ENCODE results near the gene AFF3. TPM values are rescaled to one million over a fixed set of nuclear protein-coding genes. Genes with fewer than 3 reads are reported as not detected.
"Not testable (repeated sequence)": the region's sequence is repeated elsewhere in the genome, so short reads cannot be mapped to it uniquely, and the experiment has no call there.

AFF3 gene
- total RNA-seq, 2 experiments from 2014 or later, result 0.09 to 0.55 TPM

- CTCF ChIA-PET, result no interaction called here
- H3K9me3 Mint-ChIP-seq (ENCODE audit: low read depth), result no peaks in the 10 kb centered on the region
- no peaks in the 10 kb centered on the region for H3K27me3 Mint-ChIP-seq
- no peak overlapping the region for H3K4me3 Mint-ChIP-seq
- H3K27ac Mint-ChIP-seq, result no peak overlapping the region
- H3K4me1 Mint-ChIP-seq, result no peaks in the 10 kb centered on the region
- ATAC-seq (no peak), DNase-seq (no peak)
- H3K36me3 Mint-ChIP-seq, result no peaks in the 10 kb centered on the region
Measured at GRCh38 chr2:99956232-99957030, 186.0 kb downstream of the AFF3 start.

- CTCF ChIA-PET, result no interaction called here
- Mint-ChIP-seq H3K27ac (no peak overlapping the region), H3K4me3 (no peak overlapping the region), H3K27me3 (no peaks in the 10 kb centered on the region), H3K4me1 (no peaks in the 10 kb centered on the region), H3K36me3 (no peaks in the 10 kb centered on the region), H3K9me3 (ENCODE audit: low read depth) (no peaks in the 10 kb centered on the region)
- DNase-seq (no peak), ATAC-seq (no peak)
Measured at GRCh38 chr2:99953750-99954149, 188.6 kb downstream of the AFF3 start.

- Mint-ChIP-seq H3K4me3 (no peak overlapping the region), H3K9me3 (ENCODE audit: low read depth) (no peaks in the 10 kb centered on the region), H3K27me3 (no peaks in the 10 kb centered on the region), H3K27ac (no peak overlapping the region), H3K36me3 (no peaks in the 10 kb centered on the region), H3K4me1 (no peaks in the 10 kb centered on the region)
- ATAC-seq (no peak), DNase-seq (no peak)
- CTCF ChIA-PET, result no interaction called here
Measured at GRCh38 chr2:99949963-99950362, 192.4 kb downstream of the AFF3 start.

- Mint-ChIP-seq H3K27ac (no peak overlapping the region), H3K36me3 (no peaks in the 10 kb centered on the region), H3K27me3 (no peaks in the 10 kb centered on the region), H3K9me3 (ENCODE audit: low read depth) (no peaks in the 10 kb centered on the region), H3K4me3 (no peak overlapping the region), H3K4me1 (no peaks in the 10 kb centered on the region)
- ATAC-seq, result no peak
- CTCF ChIA-PET, result no interaction called here
- DNase-seq, result no peak
Measured at GRCh38 chr2:99949530-99949929, 192.9 kb downstream of the AFF3 start.

- DNase-seq, result no peak
- Mint-ChIP-seq H3K27ac (no peak overlapping the region), H3K9me3 (ENCODE audit: low read depth) (no peaks in the 10 kb centered on the region), H3K27me3 (no peaks in the 10 kb centered on the region), H3K4me1 (no peaks in the 10 kb centered on the region), H3K4me3 (no peak overlapping the region), H3K36me3 (no peaks in the 10 kb centered on the region)
- CTCF ChIA-PET, result no interaction called here
- ATAC-seq, result no peak
Measured at GRCh38 chr2:99948010-99948409, 194.4 kb downstream of the AFF3 start.

GRCh38 chr2:99947366-99947765 is 195.0 kb downstream of the AFF3 start:
- H3K27ac Mint-ChIP-seq; ATAC-seq; CTCF ChIA-PET; H3K9me3 Mint-ChIP-seq (ENCODE audit: low read depth); DNase-seq; H3K4me1 Mint-ChIP-seq; H3K4me3 Mint-ChIP-seq; H3K27me3 Mint-ChIP-seq; H3K36me3 Mint-ChIP-seq: not testable (repeated sequence)

- no peaks in the 10 kb centered on the region for H3K27me3 Mint-ChIP-seq
- no peaks in the 10 kb centered on the region for H3K9me3 Mint-ChIP-seq (ENCODE audit: low read depth)
- DNase-seq (no peak), ATAC-seq (no peak)
- no peak overlapping the region for H3K4me3 Mint-ChIP-seq
- CTCF ChIA-PET, result interaction anchor here (0.5 kb wide), 1 partner anchor 400 kb away, joined by 3 read pairs; no protein-coding TSS in a partner anchor
- H3K27ac Mint-ChIP-seq, result no peak overlapping the region
- no peaks in the 10 kb centered on the region for H3K36me3 Mint-ChIP-seq
- H3K4me1 Mint-ChIP-seq, result no peaks in the 10 kb centered on the region
Measured at GRCh38 chr2:99944019-99944418, 198.4 kb downstream of the AFF3 start.

GRCh38 chr2:99942561-99943347 is 199.6 kb downstream of the AFF3 start:
- Mint-ChIP-seq H3K27me3 (no peaks in the 10 kb centered on the region), H3K4me1 (no peaks in the 10 kb centered on the region), H3K4me3 (no peak overlapping the region), H3K36me3 (no peaks in the 10 kb centered on the region), H3K27ac (no peak overlapping the region), H3K9me3 (ENCODE audit: low read depth) (no peaks in the 10 kb centered on the region)
- no peak for DNase-seq
- CTCF ChIA-PET, result no interaction called here
- ATAC-seq, result no peak

GRCh38 chr2:99940963-99941362 is 201.4 kb downstream of the AFF3 start:
- DNase-seq (no peak), ATAC-seq (no peak)
- Mint-ChIP-seq H3K27ac (no peak overlapping the region), H3K4me1 (no peaks in the 10 kb centered on the region), H3K27me3 (no peaks in the 10 kb centered on the region), H3K4me3 (no peak overlapping the region), H3K9me3 (ENCODE audit: low read depth) (no peaks in the 10 kb centered on the region), H3K36me3 (no peaks in the 10 kb centered on the region)
- CTCF ChIA-PET, result no interaction called here

GRCh38 chr2:99939135-99939534 is 203.3 kb downstream of the AFF3 start:
- no peaks in the 10 kb centered on the region for H3K27me3 Mint-ChIP-seq
- no peak for ATAC-seq
- H3K27ac Mint-ChIP-seq, result no peak overlapping the region
- no peaks in the 10 kb centered on the region for H3K9me3 Mint-ChIP-seq (ENCODE audit: low read depth)
- no peak for DNase-seq
- no peaks in the 10 kb centered on the region for H3K4me1 Mint-ChIP-seq
- H3K36me3 Mint-ChIP-seq, result no peaks in the 10 kb centered on the region
- no peak overlapping the region for H3K4me3 Mint-ChIP-seq
- CTCF ChIA-PET, result no interaction called here

GRCh38 chr2:99938250-99938649 is 204.1 kb downstream of the AFF3 start:
- no peak for DNase-seq
- Mint-ChIP-seq H3K27me3 (no peaks in the 10 kb centered on the region), H3K9me3 (ENCODE audit: low read depth) (no peaks in the 10 kb centered on the region), H3K4me1 (no peaks in the 10 kb centered on the region), H3K4me3 (no peak overlapping the region), H3K27ac (no peak overlapping the region), H3K36me3 (no peaks in the 10 kb centered on the region)
- CTCF ChIA-PET, result no interaction called here
- ATAC-seq, result no peak

GRCh38 chr2:99936065-99936464 is 206.3 kb downstream of the AFF3 start:
- Mint-ChIP-seq H3K36me3 (no peaks in the 10 kb centered on the region), H3K27ac (no peak overlapping the region), H3K27me3 (no peaks in the 10 kb centered on the region), H3K4me1 (no peaks in the 10 kb centered on the region), H3K9me3 (ENCODE audit: low read depth) (no peaks in the 10 kb centered on the region), H3K4me3 (no peak overlapping the region)
- no peak for ATAC-seq
- CTCF ChIA-PET, result no interaction called here
- no peak for DNase-seq

GRCh38 chr2:99935662-99936061 is 206.7 kb downstream of the AFF3 start:
- no peak overlapping the region for H3K4me3 Mint-ChIP-seq
- H3K36me3 Mint-ChIP-seq, result no peaks in the 10 kb centered on the region
- no peaks in the 10 kb centered on the region for H3K4me1 Mint-ChIP-seq
- H3K27me3 Mint-ChIP-seq, result no peaks in the 10 kb centered on the region
- CTCF ChIA-PET, result no interaction called here
- H3K27ac Mint-ChIP-seq, result no peak overlapping the region
- ATAC-seq (no peak), DNase-seq (no peak)
- H3K9me3 Mint-ChIP-seq (ENCODE audit: low read depth), result no peaks in the 10 kb centered on the region

GRCh38 chr2:99933894-99934650 is 208.3 kb downstream of the AFF3 start:
- H3K27ac Mint-ChIP-seq, result no peak overlapping the region
- DNase-seq, result no peak
- no peaks in the 10 kb centered on the region for H3K36me3 Mint-ChIP-seq
- H3K27me3 Mint-ChIP-seq, result no peaks in the 10 kb centered on the region
- H3K9me3 Mint-ChIP-seq (ENCODE audit: low read depth), result no peaks in the 10 kb centered on the region
- CTCF ChIA-PET, result no interaction called here
- H3K4me1 Mint-ChIP-seq, result no peaks in the 10 kb centered on the region
- ATAC-seq, result no peak
- H3K4me3 Mint-ChIP-seq, result no peak overlapping the region
